Activated CD8-positive, alpha-beta memory T cell treated with anti-CD3 and anti-CD28 coated beads, Interleukin-2, amount 50 U/mL, for 1 hour (primary cell): ENCODE measurements around the gene LY9.

ENCODE experiments used
- DNase-seq: peaks from one replicate; pipeline ENCODE4 v3.0.0-alpha.2; 2020; ENCODE audit errors: extremely low read depth

LY9 gene

GRCh38 chr1:160836981-160837557 lies 41.1 kb downstream of the LY9 start:
- no peak for DNase-seq

- DNase-seq = peak; percentile 59
These were observed 41.7 kb downstream of the LY9 start for GRCh38 chr1:160837558-160838205.

- no peak for DNase-seq
These were observed 42.9 kb downstream of the LY9 start for GRCh38 chr1:160838888-160839287.

- no peak for DNase-seq
These were observed 43.8 kb downstream of the LY9 start for GRCh38 chr1:160839746-160840145.

GRCh38 chr1:160841079-160841478 lies 45.1 kb downstream of the LY9 start:
- no peak for DNase-seq

GRCh38 chr1:160844447-160845232 lies 48.7 kb downstream of the LY9 start:
- no peak for DNase-seq

- DNase-seq = no peak
These were observed 50.3 kb downstream of the LY9 start for GRCh38 chr1:160846281-160846680.

GRCh38 chr1:160850541-160850940 lies 54.6 kb downstream of the LY9 start:
- no peak for DNase-seq

- DNase-seq = no peak
These were observed 55.0 kb downstream of the LY9 start for GRCh38 chr1:160850993-160851392.

- no peak for DNase-seq
These were observed 57.0 kb downstream of the LY9 start for GRCh38 chr1:160853014-160853413.

- DNase-seq = no peak
These were observed 57.8 kb downstream of the LY9 start for GRCh38 chr1:160853754-160854153.

- no peak for DNase-seq
These were observed 59.4 kb downstream of the LY9 start for GRCh38 chr1:160855181-160855981.

- DNase-seq = no peak
These were observed 62.1 kb downstream of the LY9 start for GRCh38 chr1:160858097-160858496.

- DNase-seq = no peak
These were observed 62.5 kb downstream of the LY9 start for GRCh38 chr1:160858507-160858906.

GRCh38 chr1:160859166-160859565 lies 63.2 kb downstream of the LY9 start:
- no peak for DNase-seq

- DNase-seq = no peak
These were observed 65.0 kb downstream of the LY9 start for GRCh38 chr1:160860840-160861505.

GRCh38 chr1:160862203-160863060 lies 66.5 kb downstream of the LY9 start, which contains the start of gene CD244:
CD244 (minus strand) TSS chr1:160862887; CDS start chr1:160862677, 210 bp downstream.
- peak; percentile 25 for DNase-seq

GRCh38 chr1:160863061-160863773 lies 67.2 kb downstream of the LY9 start:
- no peak for DNase-seq

- no peak for DNase-seq
These were observed 67.8 kb downstream of the LY9 start for GRCh38 chr1:160863774-160864131.

- DNase-seq = no peak
These were observed 68.2 kb downstream of the LY9 start for GRCh38 chr1:160864173-160864572.
